HCT116 (cell line): ENCODE results near the gene VRK3. TPM values are rescaled to one million over a fixed set of nuclear protein-coding genes. Genes with fewer than 3 reads are reported as not detected.

Experiments
- ATAC-seq: fragments of 200-7000 bp; cut with Tn5 transposase; 2 replicates; pipeline ENCODE4 v1.9.1; 2020; ENCODE audit warnings: mild to moderate bottlenecking, moderate library complexity
- BruUV-seq: library from RNA; stranded (reverse); fragments of 400-500 nt; replicated peaks from 2 replicates; lab custom pipeline; 2021; lab: Mats Ljungman, UMichigan
- CTCF ChIA-PET: fragments of 300-600 bp; sonication (Branson Sonifier 250); formaldehyde crosslinking; loops from one replicate; lab custom pipeline; 2021; ENCODE audit warnings: antibody characterized with exemption; lab: Charles Lee
- POLR2A ChIA-PET: fragments of 300-600, 350-600 bp; sonication (Branson Sonifier 250); formaldehyde crosslinking; loops from one replicate; lab custom pipeline; 2021; ENCODE audit warnings: antibody characterized with exemption; lab: Charles Lee
- RAD21 ChIA-PET, 2 experiments: fragments of 300-600 bp; sonication (Branson Sonifier 250); formaldehyde crosslinking; loops; one replicate each; lab custom pipeline; 2023; ENCODE audit warnings: low total read pairs in 2 of 2; ENCODE audit not compliant: uncharacterized antibody in 2 of 2, unreplicated experiment in 2 of 2, low non-redundant PET in 1 of 2; lab: Charles Lee
- DNase-seq: peaks from one replicate; pipeline ENCODE4 v3.0.0-alpha.2; 2010; ENCODE audit warnings: low read depth, low spot score
- H2AFZ ChIP-seq: fragments of 200-600 bp; shearing (Covaris generic), sonication (generic); 2 replicates; pipeline ENCODE4 v1.6.1; 2017; ENCODE audit warnings: low read depth, mixed run types, mixed read lengths, antibody characterized with exemption, low read length; ENCODE audit not compliant: poor library complexity, severe bottlenecking
- H3K27ac ChIP-seq: 2 replicates; pipeline ENCODE4 v1.5.1; 2012; ENCODE audit warnings: low read depth, low read length
- H3K27me3 ChIP-seq: fragments of 200-600 bp; sonication (generic); 2 replicates; pipeline ENCODE4 v1.6.1; 2016; ENCODE audit warnings: mixed run types, low read length, mixed read lengths; ENCODE audit not compliant: insufficient read depth
- H3K36me3 ChIP-seq, 2 experiments: fragments of 200-500 bp in 1 of 2; fragments of 200-600 bp in 1 of 2; sonication (Bioruptor generic) in 1 of 2; sonication (generic) in 1 of 2; 2 replicates each; pipeline versions ENCODE4 v1.5.1 to v1.6.1; 2014 to 2016; ENCODE audit warnings: low read length in 2 of 2, inconsistent platforms in 1 of 2, mixed read lengths in 1 of 2, mixed run types in 1 of 2; ENCODE audit not compliant: insufficient read depth in 2 of 2, control insufficient read depth in 1 of 2
- H3K4me1 ChIP-seq, 2 experiments: fragments of 200-600 bp in 1 of 2; sonication (generic) in 1 of 2; 2 replicates each; pipeline versions ENCODE4 v1.5.1 to v1.6.1; 2012 to 2017; ENCODE audit warnings: low read length in 2 of 2, inconsistent platforms in 1 of 2, mild to moderate bottlenecking in 1 of 2, mixed read lengths in 1 of 2, mixed run types in 1 of 2, moderate library complexity in 1 of 2; ENCODE audit not compliant: insufficient read depth in 2 of 2, control insufficient read depth in 1 of 2
- H3K4me2 ChIP-seq: fragments of 200-600 bp; sonication (generic); 2 replicates; pipeline ENCODE4 v1.6.1; 2017; ENCODE audit warnings: mixed run types, low read length, mixed read lengths
- H3K4me3 ChIP-seq, 2 experiments: fragments of 200-600 bp in 1 of 2; sonication (generic) in 1 of 2; replicated peaks in 1 of 2; 2 replicates each; pipeline ENCODE4 v1.5.1; 2011 to 2016; ENCODE audit warnings: low read length in 2 of 2, control low read depth in 1 of 2, low read depth in 1 of 2, mild to moderate bottlenecking in 1 of 2, mixed read lengths in 1 of 2, mixed run types in 1 of 2
- H3K79me2 ChIP-seq: fragments of 200-600 bp; sonication (generic); 2 replicates; pipeline ENCODE4 v1.6.1; 2017; ENCODE audit warnings: mild to moderate bottlenecking, mixed run types, low read length, moderate library complexity, mixed read lengths; ENCODE audit not compliant: insufficient read depth
- H3K9ac ChIP-seq: fragments of 200-600 bp; sonication (generic); 2 replicates; pipeline ENCODE4 v1.6.1; 2016; ENCODE audit warnings: low read length, mixed read lengths
- H3K9me2 ChIP-seq: fragments of 200-600 bp; sonication (generic), shearing (Covaris generic); 2 replicates; pipeline ENCODE4 v1.6.1; 2017; ENCODE audit warnings: mixed run types, mild to moderate bottlenecking, moderate library complexity; ENCODE audit not compliant: insufficient read depth
- H3K9me3 ChIP-seq, 2 experiments: fragments of 200-500 bp in 1 of 2; fragments of 200-600 bp in 1 of 2; sonication (Bioruptor generic) in 1 of 2; sonication (generic) in 1 of 2; 2 replicates each; pipeline ENCODE4 v1.6.1; 2014 to 2017; ENCODE audit warnings: low read length in 2 of 2, mixed read lengths in 2 of 2, inconsistent platforms in 1 of 2, low read depth in 1 of 2, mild to moderate bottlenecking in 1 of 2, mixed run types in 1 of 2, moderate library complexity in 1 of 2; ENCODE audit not compliant: control insufficient read depth in 1 of 2, insufficient read depth in 1 of 2
- H4K20me1 ChIP-seq: fragments of 200-600 bp; sonication (generic), shearing (Covaris generic); 2 replicates; pipeline ENCODE4 v1.6.1; 2017; ENCODE audit warnings: mixed run types, mild to moderate bottlenecking, moderate library complexity; ENCODE audit not compliant: insufficient read depth
- CBX3 ChIP-seq: IDR thresholded peaks from 2 replicates; pipeline ENCODE4 v1.6.1; 2012; ENCODE audit warnings: low read depth
- EGR1 ChIP-seq: IDR thresholded peaks from 2 replicates; pipeline ENCODE4 v1.6.1; 2012; ENCODE audit warnings: low read depth
- ELF1 ChIP-seq: IDR thresholded peaks from 2 replicates; pipeline ENCODE4 v1.6.1; 2012; ENCODE audit warnings: low read depth, borderline replicate concordance
- EZH2 ChIP-seq: fragments of 200-600 bp; sonication (generic); IDR thresholded peaks from 2 replicates; pipeline ENCODE4 v1.6.1; 2017; ENCODE audit warnings: antibody characterized with exemption, mixed run types
- POLR2A ChIP-seq: IDR thresholded peaks from 2 replicates; pipeline ENCODE4 v1.7.0; 2011; ENCODE audit warnings: borderline replicate concordance; ENCODE audit not compliant: insufficient read depth, insufficient read length; ENCODE audit errors: extremely low read depth
- POLR2AphosphoS5 ChIP-seq: IDR thresholded peaks from 2 replicates; pipeline ENCODE4 v1.6.1; 2011; ENCODE audit warnings: mild to moderate bottlenecking, low read depth, low read length, moderate library complexity
- RAD21 ChIP-seq: IDR thresholded peaks from 2 replicates; pipeline ENCODE4 v1.6.1; 2012; ENCODE audit warnings: low read depth, mild to moderate bottlenecking
- SIN3A ChIP-seq: IDR thresholded peaks from 2 replicates; pipeline ENCODE4 v1.6.1; 2012; ENCODE audit warnings: low read depth
- SP1 ChIP-seq: IDR thresholded peaks from 2 replicates; pipeline ENCODE4 v1.6.1; 2012; ENCODE audit warnings: low read depth
- TCF7L2 ChIP-seq: IDR thresholded peaks from 2 replicates; pipeline ENCODE4 v1.7.0; 2011; ENCODE audit warnings: borderline replicate concordance, inconsistent platforms; ENCODE audit not compliant: insufficient read depth, insufficient read length; ENCODE audit errors: extremely low read depth
- YY1 ChIP-seq: IDR thresholded peaks from 2 replicates; pipeline ENCODE4 v1.6.1; 2011; ENCODE audit warnings: low read length, low read depth, moderate library complexity, mild to moderate bottlenecking; ENCODE audit not compliant: insufficient replicate concordance; ENCODE audit errors: extremely low read depth
- ZFX ChIP-seq: fragments of 450-650 bp; IDR thresholded peaks from 2 replicates; pipeline ENCODE4 v1.6.1; 2017
- ZNF274 ChIP-seq: fragments of 200-500 bp; sonication (Bioruptor generic); IDR thresholded peaks from 2 replicates; pipeline ENCODE4 v1.6.1; 2014; ENCODE audit warnings: mild to moderate bottlenecking, low read depth, low read length, inconsistent platforms
- intact Hi-C: fragments of 100-400 bp; cut with micrococcal nuclease; formaldehyde crosslinking; loops from 2 replicates; pipeline ENCODE4 v1.10.0; 2022
- total RNA-seq: library from RNA; stranded (reverse); gene quantifications from one replicate; pipeline ENCODE4 v1.2.1, GENCODE V29; 2021; ENCODE audit not compliant: unreplicated experiment
- TF ChIP-seq, protein P1 (sequence below): IDR thresholded peaks from 2 replicates; pipeline ENCODE4 v1.6.1; 2012; ENCODE audit warnings: low read depth
- TF ChIP-seq, protein P2 (sequence below), 3 experiments: fragments of 200-600 bp in 1 of 3; sonication (generic) in 1 of 3; IDR thresholded peaks in 2 of 3; conservative IDR thresholded peaks in 1 of 3; 2 replicates each; pipeline ENCODE4 v1.5.1; 2012 to 2017; ENCODE audit warnings: low read depth in 2 of 3, low read length in 2 of 3, antibody characterized with exemption in 1 of 3, borderline replicate concordance in 1 of 3, control low read depth in 1 of 3, mild to moderate bottlenecking in 1 of 3, mixed read lengths in 1 of 3, mixed run types in 1 of 3, moderate library complexity in 1 of 3; ENCODE audit not compliant: insufficient read depth in 1 of 3
- TF ChIP-seq, protein P3 (sequence below): IDR thresholded peaks from 2 replicates; pipeline ENCODE4 v1.6.1; 2011; ENCODE audit warnings: mild to moderate bottlenecking, low read length, moderate library complexity; ENCODE audit not compliant: insufficient replicate concordance; ENCODE audit errors: extremely low read depth
- TF ChIP-seq, protein P4 (sequence below): IDR thresholded peaks from 2 replicates; pipeline ENCODE4 v1.6.1; 2012
- TF ChIP-seq, protein P5 (sequence below): IDR thresholded peaks from 2 replicates; pipeline ENCODE4 v1.6.1; 2012

VRK3 gene
- total RNA-seq, 1 experiment from 2014 or later: 44.0 TPM

DNA sequence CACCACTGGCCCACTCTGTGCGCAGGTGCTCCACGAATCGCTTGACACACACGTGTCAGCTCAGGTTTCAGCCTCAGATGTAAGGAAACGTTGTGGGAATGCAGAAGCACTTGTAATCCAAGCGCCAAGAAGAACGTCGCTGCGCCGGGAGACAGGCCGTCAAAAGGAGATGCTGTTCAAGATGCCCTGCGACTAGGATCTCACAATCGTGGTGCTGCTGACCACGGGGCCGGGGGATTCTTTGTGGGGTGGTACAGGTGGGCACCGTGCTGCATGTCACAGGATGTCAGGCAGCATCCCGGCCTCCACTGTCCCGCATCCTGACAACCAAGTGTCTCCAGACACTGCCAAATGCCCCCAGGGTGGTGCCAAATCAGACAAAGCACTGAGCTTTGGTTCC, 47.3 kb downstream of the VRK3 start:
- H3K36me3 ChIP-seq: peaks cover 0 to 2% of the 10 kb centered on the region in 2 experiments; a peak in 1 of 4 replicates
- POLR2A ChIA-PET: no interaction called here
- no peaks in the 10 kb centered on the region for H3K27me3 ChIP-seq
- TF ChIP-seq, protein P1, sequence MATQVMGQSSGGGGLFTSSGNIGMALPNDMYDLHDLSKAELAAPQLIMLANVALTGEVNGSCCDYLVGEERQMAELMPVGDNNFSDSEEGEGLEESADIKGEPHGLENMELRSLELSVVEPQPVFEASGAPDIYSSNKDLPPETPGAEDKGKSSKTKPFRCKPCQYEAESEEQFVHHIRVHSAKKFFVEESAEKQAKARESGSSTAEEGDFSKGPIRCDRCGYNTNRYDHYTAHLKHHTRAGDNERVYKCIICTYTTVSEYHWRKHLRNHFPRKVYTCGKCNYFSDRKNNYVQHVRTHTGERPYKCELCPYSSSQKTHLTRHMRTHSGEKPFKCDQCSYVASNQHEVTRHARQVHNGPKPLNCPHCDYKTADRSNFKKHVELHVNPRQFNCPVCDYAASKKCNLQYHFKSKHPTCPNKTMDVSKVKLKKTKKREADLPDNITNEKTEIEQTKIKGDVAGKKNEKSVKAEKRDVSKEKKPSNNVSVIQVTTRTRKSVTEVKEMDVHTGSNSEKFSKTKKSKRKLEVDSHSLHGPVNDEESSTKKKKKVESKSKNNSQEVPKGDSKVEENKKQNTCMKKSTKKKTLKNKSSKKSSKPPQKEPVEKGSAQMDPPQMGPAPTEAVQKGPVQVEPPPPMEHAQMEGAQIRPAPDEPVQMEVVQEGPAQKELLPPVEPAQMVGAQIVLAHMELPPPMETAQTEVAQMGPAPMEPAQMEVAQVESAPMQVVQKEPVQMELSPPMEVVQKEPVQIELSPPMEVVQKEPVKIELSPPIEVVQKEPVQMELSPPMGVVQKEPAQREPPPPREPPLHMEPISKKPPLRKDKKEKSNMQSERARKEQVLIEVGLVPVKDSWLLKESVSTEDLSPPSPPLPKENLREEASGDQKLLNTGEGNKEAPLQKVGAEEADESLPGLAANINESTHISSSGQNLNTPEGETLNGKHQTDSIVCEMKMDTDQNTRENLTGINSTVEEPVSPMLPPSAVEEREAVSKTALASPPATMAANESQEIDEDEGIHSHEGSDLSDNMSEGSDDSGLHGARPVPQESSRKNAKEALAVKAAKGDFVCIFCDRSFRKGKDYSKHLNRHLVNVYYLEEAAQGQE: no peak
- TF ChIP-seq CBX3 (no peak), ELF1 (no peak), POLR2AphosphoS5 (no peak), ZFX (no peak), TCF7L2 (no peak), EGR1 (no peak), POLR2A (no peak), EZH2 (no peak), RAD21 (no peak), ZNF274 (no peak), YY1 (no peak), SIN3A (no peak), SP1 (no peak)
- TF ChIP-seq, protein P2, sequence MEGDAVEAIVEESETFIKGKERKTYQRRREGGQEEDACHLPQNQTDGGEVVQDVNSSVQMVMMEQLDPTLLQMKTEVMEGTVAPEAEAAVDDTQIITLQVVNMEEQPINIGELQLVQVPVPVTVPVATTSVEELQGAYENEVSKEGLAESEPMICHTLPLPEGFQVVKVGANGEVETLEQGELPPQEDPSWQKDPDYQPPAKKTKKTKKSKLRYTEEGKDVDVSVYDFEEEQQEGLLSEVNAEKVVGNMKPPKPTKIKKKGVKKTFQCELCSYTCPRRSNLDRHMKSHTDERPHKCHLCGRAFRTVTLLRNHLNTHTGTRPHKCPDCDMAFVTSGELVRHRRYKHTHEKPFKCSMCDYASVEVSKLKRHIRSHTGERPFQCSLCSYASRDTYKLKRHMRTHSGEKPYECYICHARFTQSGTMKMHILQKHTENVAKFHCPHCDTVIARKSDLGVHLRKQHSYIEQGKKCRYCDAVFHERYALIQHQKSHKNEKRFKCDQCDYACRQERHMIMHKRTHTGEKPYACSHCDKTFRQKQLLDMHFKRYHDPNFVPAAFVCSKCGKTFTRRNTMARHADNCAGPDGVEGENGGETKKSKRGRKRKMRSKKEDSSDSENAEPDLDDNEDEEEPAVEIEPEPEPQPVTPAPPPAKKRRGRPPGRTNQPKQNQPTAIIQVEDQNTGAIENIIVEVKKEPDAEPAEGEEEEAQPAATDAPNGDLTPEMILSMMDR (IDR thresholded peaks at IDR 0.05 in 2 of 3, conservative IDR thresholded peaks at IDR 0.05 in 1 of 3; ENCODE audit: borderline replicate concordance in 1 of 3, insufficient read depth in 1 of 3, low read depth in 2 of 3, low read length in 2 of 3): no peak
- TF ChIP-seq, protein P3, sequence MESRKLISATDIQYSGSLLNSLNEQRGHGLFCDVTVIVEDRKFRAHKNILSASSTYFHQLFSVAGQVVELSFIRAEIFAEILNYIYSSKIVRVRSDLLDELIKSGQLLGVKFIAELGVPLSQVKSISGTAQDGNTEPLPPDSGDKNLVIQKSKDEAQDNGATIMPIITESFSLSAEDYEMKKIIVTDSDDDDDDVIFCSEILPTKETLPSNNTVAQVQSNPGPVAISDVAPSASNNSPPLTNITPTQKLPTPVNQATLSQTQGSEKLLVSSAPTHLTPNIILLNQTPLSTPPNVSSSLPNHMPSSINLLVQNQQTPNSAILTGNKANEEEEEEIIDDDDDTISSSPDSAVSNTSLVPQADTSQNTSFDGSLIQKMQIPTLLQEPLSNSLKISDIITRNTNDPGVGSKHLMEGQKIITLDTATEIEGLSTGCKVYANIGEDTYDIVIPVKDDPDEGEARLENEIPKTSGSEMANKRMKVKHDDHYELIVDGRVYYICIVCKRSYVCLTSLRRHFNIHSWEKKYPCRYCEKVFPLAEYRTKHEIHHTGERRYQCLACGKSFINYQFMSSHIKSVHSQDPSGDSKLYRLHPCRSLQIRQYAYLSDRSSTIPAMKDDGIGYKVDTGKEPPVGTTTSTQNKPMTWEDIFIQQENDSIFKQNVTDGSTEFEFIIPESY: no peak
- TF ChIP-seq, protein P4, sequence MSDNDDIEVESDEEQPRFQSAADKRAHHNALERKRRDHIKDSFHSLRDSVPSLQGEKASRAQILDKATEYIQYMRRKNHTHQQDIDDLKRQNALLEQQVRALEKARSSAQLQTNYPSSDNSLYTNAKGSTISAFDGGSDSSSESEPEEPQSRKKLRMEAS: no peak
- TF ChIP-seq, protein P5, sequence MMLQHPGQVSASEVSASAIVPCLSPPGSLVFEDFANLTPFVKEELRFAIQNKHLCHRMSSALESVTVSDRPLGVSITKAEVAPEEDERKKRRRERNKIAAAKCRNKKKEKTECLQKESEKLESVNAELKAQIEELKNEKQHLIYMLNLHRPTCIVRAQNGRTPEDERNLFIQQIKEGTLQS: no peak
- no peak overlapping the region for H3K9ac ChIP-seq
- no peaks in the 10 kb centered on the region for H3K9me2 ChIP-seq
- no TSS peak for BruUV-seq
- no peak overlapping the region for H3K4me3 ChIP-seq
- RAD21 ChIA-PET: no interaction called here
- no peak for DNase-seq
- no peak for ATAC-seq
- H3K4me1 ChIP-seq: no peaks in the 10 kb centered on the region
- CTCF ChIA-PET: no interaction called here
- no peak overlapping the region for H2AFZ ChIP-seq
- H3K4me2 ChIP-seq: no peak overlapping the region
- no peaks in the 10 kb centered on the region for H3K79me2 ChIP-seq
- H4K20me1 ChIP-seq: no peaks in the 10 kb centered on the region
- intact Hi-C loops: no loop called here
- H3K9me3 ChIP-seq: no peaks in the 10 kb centered on the region
- H3K27ac ChIP-seq: no peak overlapping the region
